ENCODE results near the gene FASTKD3.

DNA sequence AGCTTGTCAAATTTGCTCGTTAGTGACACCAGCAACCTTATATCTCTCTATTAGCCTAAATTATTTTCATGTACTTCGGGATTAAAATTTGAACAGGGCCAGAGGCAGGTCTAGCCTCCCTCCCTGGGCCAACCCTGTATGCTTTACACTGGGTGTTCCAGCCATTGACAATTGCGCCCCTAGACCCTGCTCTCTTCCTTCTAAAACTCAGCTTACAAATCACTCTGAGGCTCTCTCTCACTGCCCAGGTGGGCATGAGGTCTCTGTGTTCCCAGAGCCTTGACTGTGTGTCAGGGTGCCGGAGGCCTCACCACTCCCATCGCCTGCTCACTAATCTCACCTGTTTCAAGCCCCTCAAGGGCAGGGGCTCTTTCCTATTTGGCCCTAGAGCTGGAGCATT lies 11.5 kb downstream of the FASTKD3 start:
- TF ChIP-seq, protein P1, sequence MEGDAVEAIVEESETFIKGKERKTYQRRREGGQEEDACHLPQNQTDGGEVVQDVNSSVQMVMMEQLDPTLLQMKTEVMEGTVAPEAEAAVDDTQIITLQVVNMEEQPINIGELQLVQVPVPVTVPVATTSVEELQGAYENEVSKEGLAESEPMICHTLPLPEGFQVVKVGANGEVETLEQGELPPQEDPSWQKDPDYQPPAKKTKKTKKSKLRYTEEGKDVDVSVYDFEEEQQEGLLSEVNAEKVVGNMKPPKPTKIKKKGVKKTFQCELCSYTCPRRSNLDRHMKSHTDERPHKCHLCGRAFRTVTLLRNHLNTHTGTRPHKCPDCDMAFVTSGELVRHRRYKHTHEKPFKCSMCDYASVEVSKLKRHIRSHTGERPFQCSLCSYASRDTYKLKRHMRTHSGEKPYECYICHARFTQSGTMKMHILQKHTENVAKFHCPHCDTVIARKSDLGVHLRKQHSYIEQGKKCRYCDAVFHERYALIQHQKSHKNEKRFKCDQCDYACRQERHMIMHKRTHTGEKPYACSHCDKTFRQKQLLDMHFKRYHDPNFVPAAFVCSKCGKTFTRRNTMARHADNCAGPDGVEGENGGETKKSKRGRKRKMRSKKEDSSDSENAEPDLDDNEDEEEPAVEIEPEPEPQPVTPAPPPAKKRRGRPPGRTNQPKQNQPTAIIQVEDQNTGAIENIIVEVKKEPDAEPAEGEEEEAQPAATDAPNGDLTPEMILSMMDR (conservative IDR thresholded peaks at IDR 0.05), result no peak
- no peak for TF ChIP-seq EZH2 (IDR thresholded peaks at IDR 0.05; ENCODE audit: low read depth)

All from PC-9 (cell line).